NT2/D1 (cell line): ENCODE measurements around the gene MAGEA9B.
"Not testable (repeated sequence)": the region's sequence is repeated elsewhere in the genome, so short reads cannot be mapped to it uniquely, and the experiment has no call there.

Experiments
- SUZ12 ChIP-seq: IDR thresholded peaks from 2 replicates; pipeline ENCODE4 v1.6.1; 2011; ENCODE audit not compliant: insufficient read length, insufficient read depth; ENCODE audit errors: extremely low read depth
- YY1 ChIP-seq: IDR thresholded peaks from 2 replicates; pipeline ENCODE4 v1.6.1; 2011; ENCODE audit not compliant: insufficient read length, insufficient read depth
- ZNF274 ChIP-seq: IDR thresholded peaks from 2 replicates; pipeline ENCODE4 v1.6.1; 2011; ENCODE audit warnings: mild to moderate bottlenecking, low read depth, low read length

DNA sequence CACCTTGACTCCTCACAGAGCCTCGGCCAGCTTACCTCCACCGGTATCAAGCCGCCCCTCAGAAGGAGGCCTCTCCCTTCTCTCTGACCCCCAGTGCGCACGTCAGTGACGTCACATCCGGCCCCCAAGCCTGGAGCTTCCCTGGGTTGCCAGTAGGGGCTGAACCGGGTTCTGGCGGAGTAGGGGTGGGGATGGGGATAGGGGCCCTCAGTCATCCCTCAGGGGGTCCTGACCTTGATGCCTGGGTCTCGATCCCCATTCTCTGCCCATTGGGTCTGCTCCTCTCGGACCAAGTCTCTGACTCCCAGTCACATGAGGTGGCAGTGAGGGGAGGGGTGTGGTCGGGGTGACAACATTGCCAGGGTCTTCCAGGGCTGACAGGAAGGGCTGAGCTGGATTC is at the start of gene MAGEA9B:
- not testable (repeated sequence) for TF ChIP-seq YY1, ZNF274, SUZ12
